Measurements from ENCODE around the gene TMEM131L.

The TMEM131L gene

GRCh38 chr4:153533387-153533786 is 67.2 kb downstream of the TMEM131L start:
- H3K4me1 ChIP-seq (ENCODE audit: control insufficient read depth, insufficient read depth, low read length), result peaks cover 7% of the 10 kb centered on the region; the same call in 1 of the 2 replicates
- no peak overlapping the region for H3K27ac ChIP-seq (ENCODE audit: low read length)
- no peaks in the 10 kb centered on the region for H3K27me3 ChIP-seq (ENCODE audit: control insufficient read depth, insufficient read depth, low read length)
- DNase-seq (ENCODE audit: low read depth, low spot score), result no peak
- no peak overlapping the region for H3K4me3 ChIP-seq (ENCODE audit: low read length)
- no peaks in the 10 kb centered on the region for H3K36me3 ChIP-seq (ENCODE audit: control insufficient read depth, insufficient read depth, low read length)
- no peaks in the 10 kb centered on the region for H3K9me3 ChIP-seq (ENCODE audit: control insufficient read depth, insufficient read depth, low read length)

GRCh38 chr4:153534792-153535629 is 68.9 kb downstream of the TMEM131L start:
- Histone ChIP-seq H3K4me1 (ENCODE audit: control insufficient read depth, insufficient read depth, low read length) (peaks cover 7% of the 10 kb centered on the region; the same call in 1 of the 2 replicates), H3K27ac (ENCODE audit: low read length) (no peak overlapping the region), H3K4me3 (ENCODE audit: low read length) (no peak overlapping the region), H3K9me3 (ENCODE audit: control insufficient read depth, insufficient read depth, low read length) (no peaks in the 10 kb centered on the region), H3K36me3 (ENCODE audit: control insufficient read depth, insufficient read depth, low read length) (no peaks in the 10 kb centered on the region), H3K27me3 (ENCODE audit: control insufficient read depth, insufficient read depth, low read length) (no peaks in the 10 kb centered on the region)
- WGBS (ENCODE audit: insufficient coverage, insufficient read length), result no CpG with 5 or more reads among the region's 10 CpGs
- no peak for DNase-seq (ENCODE audit: low read depth, low spot score)

GRCh38 chr4:153535772-153536513 is 69.8 kb downstream of the TMEM131L start:
- no peak overlapping the region for H3K27ac ChIP-seq (ENCODE audit: low read length)
- no CpG with 5 or more reads among the region's 7 CpGs for WGBS (ENCODE audit: insufficient coverage, insufficient read length)
- H3K36me3 ChIP-seq (ENCODE audit: control insufficient read depth, insufficient read depth, low read length), result no peaks in the 10 kb centered on the region
- no peaks in the 10 kb centered on the region for H3K27me3 ChIP-seq (ENCODE audit: control insufficient read depth, insufficient read depth, low read length)
- peak; percentile 41 for DNase-seq (ENCODE audit: low read depth, low spot score)
- H3K9me3 ChIP-seq (ENCODE audit: control insufficient read depth, insufficient read depth, low read length), result no peaks in the 10 kb centered on the region
- no peak overlapping the region for H3K4me3 ChIP-seq (ENCODE audit: low read length)
- H3K4me1 ChIP-seq (ENCODE audit: control insufficient read depth, insufficient read depth, low read length), result peaks cover 7% of the 10 kb centered on the region; the same call in 1 of the 2 replicates

GRCh38 chr4:153537493-153537960 is 71.4 kb downstream of the TMEM131L start:
- H3K27me3 ChIP-seq (ENCODE audit: control insufficient read depth, insufficient read depth, low read length), result no peaks in the 10 kb centered on the region
- H3K4me3 ChIP-seq (ENCODE audit: low read length), result no peak overlapping the region
- DNase-seq (ENCODE audit: low read depth, low spot score), result no peak
- no peak overlapping the region for H3K27ac ChIP-seq (ENCODE audit: low read length)
- WGBS (ENCODE audit: insufficient coverage, insufficient read length), result no CpG with 5 or more reads among the region's 6 CpGs
- H3K36me3 ChIP-seq (ENCODE audit: control insufficient read depth, insufficient read depth, low read length), result no peaks in the 10 kb centered on the region
- no peaks in the 10 kb centered on the region for H3K9me3 ChIP-seq (ENCODE audit: control insufficient read depth, insufficient read depth, low read length)
- H3K4me1 ChIP-seq (ENCODE audit: control insufficient read depth, insufficient read depth, low read length), result peaks cover 6% of the 10 kb centered on the region; the same call in 1 of the 2 replicates

DNA sequence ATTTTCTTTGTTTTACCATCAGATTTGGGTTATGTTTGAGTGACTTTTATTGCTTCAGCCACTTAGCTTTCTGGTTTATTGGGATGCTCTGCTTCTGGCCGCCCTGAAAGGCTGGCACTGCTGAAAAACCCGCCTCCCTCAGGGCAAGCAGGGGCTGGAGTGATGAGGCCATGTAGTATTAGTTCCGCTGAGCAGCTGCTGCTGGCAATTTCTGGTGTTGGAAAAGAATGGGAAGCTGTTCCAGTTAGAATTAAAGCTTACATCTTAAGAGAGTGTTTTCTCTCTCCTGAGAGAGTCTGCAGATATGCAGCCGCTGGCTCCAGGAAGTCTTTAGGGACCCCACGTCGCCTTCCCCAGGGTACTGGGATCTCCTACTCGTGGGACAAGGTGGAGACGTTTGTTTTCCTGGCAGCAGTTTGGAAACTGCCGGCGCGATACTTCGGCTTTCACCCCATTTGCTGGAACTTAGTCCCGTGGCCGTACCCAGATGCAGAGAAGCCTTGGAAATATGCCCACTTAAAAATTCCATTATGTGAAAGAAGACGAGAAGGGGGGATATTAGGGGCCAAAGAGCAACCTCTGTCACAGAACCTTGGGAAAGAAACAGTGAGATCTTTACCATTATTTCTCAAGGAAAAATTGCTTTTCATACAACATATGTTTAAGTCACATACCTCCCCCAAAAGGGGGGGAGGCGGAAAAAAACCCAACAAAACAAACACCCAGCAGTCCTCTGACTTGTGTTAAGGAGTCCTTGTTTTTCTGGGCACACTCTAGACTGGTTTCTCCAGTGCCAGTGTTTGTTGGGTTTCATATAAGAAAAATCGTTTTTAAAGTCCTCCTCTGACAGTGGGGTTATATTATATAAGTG is 72.6 kb downstream of the TMEM131L start:
- Histone ChIP-seq H3K27ac (ENCODE audit: low read length) (no peak overlapping the region), H3K9me3 (ENCODE audit: control insufficient read depth, insufficient read depth, low read length) (no peaks in the 10 kb centered on the region), H3K36me3 (ENCODE audit: control insufficient read depth, insufficient read depth, low read length) (no peaks in the 10 kb centered on the region), H3K27me3 (ENCODE audit: control insufficient read depth, insufficient read depth, low read length) (no peaks in the 10 kb centered on the region), H3K4me3 (ENCODE audit: low read length) (no peak overlapping the region), H3K4me1 (ENCODE audit: control insufficient read depth, insufficient read depth, low read length) (peaks cover 7% of the 10 kb centered on the region; the same call in 1 of the 2 replicates)
- WGBS (ENCODE audit: insufficient coverage, insufficient read length), result no CpG with 5 or more reads among the region's 17 CpGs
- no peak for DNase-seq (ENCODE audit: low read depth, low spot score)

DNA sequence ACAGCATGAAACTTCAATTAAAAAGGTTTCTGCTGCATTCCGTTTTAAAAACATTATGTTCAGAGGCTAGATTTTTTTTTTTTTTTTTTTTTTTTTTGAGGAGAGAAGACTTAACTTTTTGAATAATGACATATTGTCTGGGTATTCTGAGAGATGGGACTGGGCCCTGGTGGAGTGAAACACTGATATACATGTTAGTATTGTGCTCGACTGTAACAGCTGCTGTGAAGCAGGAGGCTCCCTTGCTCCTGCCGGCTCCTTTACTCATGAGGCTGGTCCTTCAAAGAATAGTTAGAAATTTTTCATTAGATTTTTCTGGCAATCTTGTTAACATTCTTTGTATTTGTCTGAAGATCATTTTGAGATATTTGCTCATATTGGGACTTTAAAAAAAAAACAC is 73.3 kb downstream of the TMEM131L start:
- peaks cover 7% of the 10 kb centered on the region; the same call in 1 of the 2 replicates for H3K4me1 ChIP-seq (ENCODE audit: control insufficient read depth, insufficient read depth, low read length)
- H3K36me3 ChIP-seq (ENCODE audit: control insufficient read depth, insufficient read depth, low read length), result no peaks in the 10 kb centered on the region
- no CpG with 5 or more reads among the region's 3 CpGs for WGBS (ENCODE audit: insufficient coverage, insufficient read length)
- no peak overlapping the region for H3K27ac ChIP-seq (ENCODE audit: low read length)
- no peaks in the 10 kb centered on the region for H3K9me3 ChIP-seq (ENCODE audit: control insufficient read depth, insufficient read depth, low read length)
- no peaks in the 10 kb centered on the region for H3K27me3 ChIP-seq (ENCODE audit: control insufficient read depth, insufficient read depth, low read length)
- no peak overlapping the region for H3K4me3 ChIP-seq (ENCODE audit: low read length)
- DNase-seq (ENCODE audit: low read depth, low spot score), result no peak

DNA sequence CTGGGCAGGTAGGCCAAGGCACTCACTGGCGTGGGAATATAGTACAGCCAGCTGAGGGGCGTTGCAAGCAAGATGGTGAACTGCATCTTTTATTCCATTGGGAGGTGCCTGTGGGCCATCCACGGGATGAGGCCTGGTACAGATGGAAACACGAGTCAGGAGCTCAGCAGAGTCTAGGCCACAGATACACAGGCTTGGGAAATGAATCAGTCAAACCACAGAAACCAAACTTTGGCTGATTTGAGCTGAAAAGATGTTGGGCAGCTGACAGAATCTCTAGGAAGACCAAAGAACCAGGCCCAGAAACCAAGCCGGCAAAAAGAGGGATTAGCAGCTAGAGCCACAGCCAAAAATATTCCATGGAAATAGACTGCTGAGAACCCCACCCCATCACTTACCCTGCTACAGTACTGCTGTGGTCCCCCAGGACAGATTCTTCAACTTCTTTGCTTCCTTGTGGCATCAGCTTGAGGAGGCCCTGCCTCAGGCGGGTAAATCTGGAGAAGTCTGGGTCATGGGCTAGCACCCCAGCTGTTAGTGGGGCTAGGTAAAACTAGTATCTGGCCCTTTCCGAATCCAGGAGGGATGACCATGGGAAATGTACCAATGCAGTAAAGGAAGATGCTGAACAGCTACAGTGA is 75.4 kb downstream of the TMEM131L start:
- H3K4me1 ChIP-seq (ENCODE audit: control insufficient read depth, insufficient read depth, low read length), result peaks cover 1% of the 10 kb centered on the region; the same call in 1 of the 2 replicates
- no peaks in the 10 kb centered on the region for H3K9me3 ChIP-seq (ENCODE audit: control insufficient read depth, insufficient read depth, low read length)
- no peaks in the 10 kb centered on the region for H3K36me3 ChIP-seq (ENCODE audit: control insufficient read depth, insufficient read depth, low read length)
- H3K27ac ChIP-seq (ENCODE audit: low read length), result no peak overlapping the region
- H3K27me3 ChIP-seq (ENCODE audit: control insufficient read depth, insufficient read depth, low read length), result no peaks in the 10 kb centered on the region
- H3K4me3 ChIP-seq (ENCODE audit: low read length), result no peak overlapping the region
- DNase-seq (ENCODE audit: low read depth, low spot score), result no peak
- WGBS (ENCODE audit: insufficient coverage, insufficient read length), result no CpG with 5 or more reads among the region's 7 CpGs

DNA sequence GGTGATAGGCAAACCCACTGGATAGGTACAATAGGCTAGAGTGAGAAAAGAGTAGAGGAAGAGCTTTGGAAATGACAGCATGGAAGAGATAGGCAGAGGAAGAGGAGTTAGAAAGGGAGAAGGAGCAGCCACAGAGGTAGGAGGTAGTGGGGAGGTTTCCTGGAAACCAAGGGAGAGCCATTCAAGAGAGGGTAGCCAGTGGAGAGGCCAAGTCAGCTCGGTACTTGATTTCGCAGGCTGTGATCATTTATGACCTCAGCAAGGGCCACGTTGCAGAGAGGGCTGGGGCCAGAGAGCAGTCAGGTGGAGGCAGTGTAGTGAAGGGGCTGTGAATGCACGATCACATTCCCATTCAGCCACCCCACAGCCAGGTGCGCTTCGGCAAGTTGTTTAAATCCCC is 76.0 kb downstream of the TMEM131L start:
- Histone ChIP-seq H3K4me1 (ENCODE audit: control insufficient read depth, insufficient read depth, low read length) (peaks cover 1% of the 10 kb centered on the region; the same call in 1 of the 2 replicates), H3K27me3 (ENCODE audit: control insufficient read depth, insufficient read depth, low read length) (no peaks in the 10 kb centered on the region), H3K4me3 (ENCODE audit: low read length) (no peak overlapping the region), H3K36me3 (ENCODE audit: control insufficient read depth, insufficient read depth, low read length) (no peaks in the 10 kb centered on the region), H3K27ac (ENCODE audit: low read length) (no peak overlapping the region), H3K9me3 (ENCODE audit: control insufficient read depth, insufficient read depth, low read length) (no peaks in the 10 kb centered on the region)
- WGBS (ENCODE audit: insufficient coverage, insufficient read length), result no CpG with 5 or more reads among the region's 6 CpGs
- no peak for DNase-seq (ENCODE audit: low read depth, low spot score)

- DNase-seq (ENCODE audit: low read depth, low spot score), result no peak
- Histone ChIP-seq H3K4me3 (ENCODE audit: low read length) (no peak overlapping the region), H3K4me1 (ENCODE audit: control insufficient read depth, insufficient read depth, low read length) (0 out of 2 replicates have a peak, but pooled peaks cover 1% of the 10 kb centered on the region), H3K27me3 (ENCODE audit: control insufficient read depth, insufficient read depth, low read length) (no peaks in the 10 kb centered on the region), H3K27ac (ENCODE audit: low read length) (no peak overlapping the region), H3K9me3 (ENCODE audit: control insufficient read depth, insufficient read depth, low read length) (no peaks in the 10 kb centered on the region), H3K36me3 (ENCODE audit: control insufficient read depth, insufficient read depth, low read length) (no peaks in the 10 kb centered on the region)
- no CpG with 5 or more reads among the region's 6 CpGs for WGBS (ENCODE audit: insufficient coverage, insufficient read length)
These were observed 76.7 kb downstream of the TMEM131L start for GRCh38 chr4:153542834-153543233.
